Mesothelial cell of epicardium (in vitro differentiated cells): Measurements from ENCODE around the gene C10orf105. TPM values are rescaled to one million over a fixed set of nuclear protein-coding genes. Genes with fewer than 3 reads are reported as not detected.

ENCODE experiments used
- DNase-seq, 2 experiments: peaks; one replicate each; pipeline ENCODE4 v3.0.0; 2021; ENCODE audit warnings: low spot score in 2 of 2; ENCODE audit not compliant: unreplicated experiment in 2 of 2
- H3K27ac Mint-ChIP-seq: 2 replicates; pipeline ENCODE4 v1.8.0; 2021; ENCODE audit warnings: mixed read lengths
- H3K27me3 Mint-ChIP-seq: 2 replicates; pipeline ENCODE4 v1.8.0; 2021; ENCODE audit warnings: low read depth, mixed read lengths
- H3K36me3 Mint-ChIP-seq: 2 replicates; pipeline ENCODE4 v1.8.0; 2021; ENCODE audit warnings: mixed read lengths
- H3K4me1 Mint-ChIP-seq: 2 replicates; pipeline ENCODE4 v1.8.0; 2021; ENCODE audit warnings: mixed read lengths
- H3K4me3 Mint-ChIP-seq: 2 replicates; pipeline ENCODE4 v1.8.0; 2021; ENCODE audit warnings: mild to moderate bottlenecking, moderate library complexity, mixed read lengths
- H3K9me3 Mint-ChIP-seq: 2 replicates; pipeline ENCODE4 v1.8.0; 2021; ENCODE audit warnings: mixed read lengths
- CTCF ChIP-seq: fragments of 200-600 bp; sonication (generic); IDR thresholded peaks from one replicate; pipeline ENCODE4 v1.5.0; 2021; ENCODE audit warnings: antibody characterized with exemption; ENCODE audit not compliant: unreplicated experiment
- total RNA-seq: library from RNA; stranded (reverse); gene quantifications from 3 replicates; pipeline ENCODE4 v1.2.1, GENCODE V29; 2021

C10orf105 gene
- total RNA-seq, 1 donor from 2014 or later: 0.25 TPM

- Mint-ChIP-seq H3K4me3 (no peak overlapping the region), H3K27ac (no peak overlapping the region), H3K4me1 (no peaks in the 10 kb centered on the region), H3K27me3 (peaks cover 22% of the 10 kb centered on the region), H3K36me3 (no peaks in the 10 kb centered on the region), H3K9me3 (no peaks in the 10 kb centered on the region)
- TF ChIP-seq CTCF: no peak
- DNase-seq: no peak
Observed at GRCh38 chr10:71677261-71677660, 42.3 kb downstream of the C10orf105 start.

DNA sequence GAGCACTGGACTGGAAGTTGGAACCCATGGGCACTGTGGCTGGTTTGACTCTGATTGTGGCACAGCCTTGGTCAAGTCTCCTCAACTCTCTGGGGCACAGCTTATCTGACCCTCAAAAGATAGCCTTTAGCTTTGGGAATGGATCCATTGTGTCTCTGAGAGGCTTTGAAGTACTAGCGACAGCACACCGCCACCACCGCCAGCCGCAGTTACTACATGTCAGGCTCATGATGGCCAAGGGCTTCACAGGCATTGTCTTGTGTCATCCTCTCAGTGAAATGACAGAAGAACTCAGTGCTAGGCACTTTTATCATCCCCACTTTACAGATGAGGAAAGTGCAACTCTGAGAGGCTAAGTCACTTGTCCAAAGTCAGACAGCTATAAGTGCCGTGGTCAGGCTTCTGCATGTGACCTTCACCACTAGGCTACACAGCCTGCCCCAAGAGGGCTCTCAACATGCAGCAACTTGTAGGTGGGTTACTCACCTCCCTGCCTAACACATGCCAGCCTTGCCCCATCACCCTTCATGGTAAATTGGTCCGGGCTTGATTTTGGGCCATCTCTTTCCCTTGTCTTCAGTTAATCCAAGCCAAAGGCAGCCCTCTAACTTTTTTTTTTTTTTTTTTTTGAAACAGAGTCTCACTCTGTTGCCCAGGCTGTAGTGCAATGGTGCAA is 44.1 kb downstream of the C10orf105 start:
- no peaks in the 10 kb centered on the region for H3K36me3 Mint-ChIP-seq
- peaks cover 18% of the 10 kb centered on the region for H3K27me3 Mint-ChIP-seq
- no peak overlapping the region for H3K4me3 Mint-ChIP-seq
- H3K4me1 Mint-ChIP-seq: peaks cover 4% of the 10 kb centered on the region
- no peaks in the 10 kb centered on the region for H3K9me3 Mint-ChIP-seq
- no peak for TF ChIP-seq CTCF
- no peak for DNase-seq
- H3K27ac Mint-ChIP-seq: no peak overlapping the region

DNA sequence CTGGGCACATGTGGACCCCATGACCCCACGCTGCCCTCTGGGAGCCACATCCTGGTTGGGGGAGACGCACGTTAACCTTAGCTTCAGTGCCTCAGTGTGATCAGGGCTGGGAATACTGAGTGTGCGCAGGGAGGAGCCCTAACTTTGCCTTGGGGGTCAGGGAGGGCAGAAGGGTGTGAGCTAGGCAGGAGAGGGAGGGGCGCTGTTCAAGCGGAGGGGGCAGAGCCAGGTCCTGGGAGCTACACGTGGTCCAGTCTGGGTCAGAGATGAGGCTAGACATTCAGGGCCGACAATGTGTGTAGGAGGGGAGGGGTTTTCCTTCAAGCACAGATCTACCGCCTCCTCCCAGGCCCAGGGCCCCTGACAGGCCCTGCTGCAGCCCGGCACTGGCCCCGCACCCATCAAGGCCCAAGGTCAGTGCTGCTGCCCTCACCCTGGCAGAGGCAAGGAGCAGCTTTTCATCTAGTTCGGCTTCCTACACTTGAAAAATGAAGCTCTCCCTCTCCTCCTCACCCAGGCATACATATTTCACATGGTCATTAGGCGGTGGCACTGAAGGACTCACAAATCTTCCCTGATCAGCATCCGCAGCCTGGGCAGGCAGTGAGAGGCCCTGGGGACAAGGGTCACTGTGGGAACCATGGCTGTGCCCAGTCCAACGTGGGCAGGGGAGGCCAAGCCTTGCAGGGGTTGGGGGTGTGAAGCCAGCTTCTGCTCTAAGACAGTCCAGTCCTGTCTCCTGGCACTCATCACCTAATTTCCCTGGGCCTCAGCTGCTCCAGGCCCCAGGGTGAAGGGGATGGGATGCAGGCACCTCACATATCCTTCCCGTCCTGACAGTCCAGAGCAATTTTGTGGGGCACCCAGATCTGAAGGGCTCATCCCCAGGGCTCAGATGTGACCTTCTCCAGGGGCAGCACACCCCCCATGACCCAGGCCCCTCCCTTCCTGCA is 47.3 kb downstream of the C10orf105 start:
- no peaks in the 10 kb centered on the region for H3K36me3 Mint-ChIP-seq
- peaks cover 14% of the 10 kb centered on the region for H3K4me1 Mint-ChIP-seq
- no peak for DNase-seq
- no peak overlapping the region for H3K4me3 Mint-ChIP-seq
- TF ChIP-seq CTCF: no peak
- no peaks in the 10 kb centered on the region for H3K9me3 Mint-ChIP-seq
- H3K27me3 Mint-ChIP-seq: peaks cover 30% of the 10 kb centered on the region
- H3K27ac Mint-ChIP-seq: no peak overlapping the region

DNA sequence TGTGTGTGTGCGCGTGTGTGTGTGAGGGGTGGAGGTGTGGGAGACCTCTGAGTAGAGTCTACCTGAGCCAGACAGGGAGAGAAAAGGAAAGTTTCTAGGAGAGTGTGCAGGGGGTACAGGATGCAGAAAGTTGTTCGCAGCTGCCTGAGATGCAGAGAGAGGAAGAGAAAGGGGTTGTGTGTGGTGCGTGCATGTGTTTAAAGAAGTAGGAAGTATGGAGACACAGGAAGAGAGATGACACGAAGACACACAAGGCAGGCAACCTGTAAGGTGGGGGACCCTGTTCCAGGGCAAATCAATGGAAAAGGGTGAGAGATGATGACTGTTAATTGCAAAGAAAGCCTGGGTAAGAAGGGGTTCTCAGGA is 52.2 kb downstream of the C10orf105 start:
- no peaks in the 10 kb centered on the region for H3K36me3 Mint-ChIP-seq
- no peak for TF ChIP-seq CTCF
- H3K27me3 Mint-ChIP-seq: peaks cover 57% of the 10 kb centered on the region
- no peaks in the 10 kb centered on the region for H3K9me3 Mint-ChIP-seq
- no peak for DNase-seq
- no peak overlapping the region for H3K27ac Mint-ChIP-seq
- no peak overlapping the region for H3K4me3 Mint-ChIP-seq
- H3K4me1 Mint-ChIP-seq: peaks cover 25% of the 10 kb centered on the region

DNA sequence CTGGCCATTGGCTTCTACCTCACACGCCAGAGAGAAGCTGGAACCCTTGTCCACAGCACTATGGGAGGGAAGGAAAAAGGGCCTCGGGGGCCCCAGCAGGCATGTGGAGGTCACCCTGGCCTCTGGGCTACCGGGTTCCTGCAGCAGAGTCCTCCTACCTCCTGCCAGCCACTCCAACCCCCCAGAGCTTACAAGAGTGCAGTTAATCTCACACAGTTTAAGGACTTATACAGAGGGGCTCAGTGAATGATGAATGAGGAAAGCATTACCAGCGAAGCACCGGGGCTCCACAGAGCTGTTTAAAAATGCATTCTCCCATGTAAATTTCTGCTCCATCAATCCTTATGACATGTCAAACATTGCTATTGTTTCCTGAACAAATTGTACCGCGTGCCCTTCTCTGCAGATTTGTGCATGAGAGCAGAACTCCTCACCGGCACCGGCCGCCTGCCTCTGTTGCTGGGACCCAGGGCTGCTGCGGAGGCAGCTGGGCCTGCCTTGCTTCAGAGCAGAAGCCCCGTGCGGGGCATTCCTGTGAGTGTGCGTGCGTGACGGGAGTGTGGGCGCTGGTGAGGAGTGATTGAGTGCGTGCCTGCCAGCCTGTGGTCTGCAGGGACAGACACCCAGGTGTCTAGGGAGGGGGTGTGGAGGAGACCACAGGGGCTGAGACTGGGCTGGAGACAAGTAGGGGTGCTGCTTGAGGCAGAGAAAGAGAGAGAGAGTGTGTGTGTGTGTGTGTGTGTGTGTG is 52.8 kb downstream of the C10orf105 start:
- H3K27me3 Mint-ChIP-seq: peaks cover 62% of the 10 kb centered on the region
- H3K27ac Mint-ChIP-seq: no peak overlapping the region

More for the DNA sequence above, 52.8 kb downstream of the C10orf105 start:
- Mint-ChIP-seq H3K36me3 (no peaks in the 10 kb centered on the region), H3K4me1 (peaks cover 23% of the 10 kb centered on the region), H3K9me3 (no peaks in the 10 kb centered on the region), H3K4me3 (no peak overlapping the region)
- no peak for TF ChIP-seq CTCF
- DNase-seq: peak; percentile 40 to 48
